K562 (cell line): ENCODE results near the gene ZNF200. TPM values are rescaled to one million over a fixed set of nuclear protein-coding genes. Genes with fewer than 3 reads are reported as not detected.

ENCODE experiments used
- ADNP ChIP-seq: fragments of 200-800 bp; sonication (Bioruptor generic); IDR thresholded peaks from 2 replicates; pipeline ENCODE4 v1.6.1; 2016; ENCODE audit warnings: missing genetic modification characterization, missing compliant biosample characterization
- ASH1L ChIP-seq: fragments of 450-650 bp; IDR thresholded peaks from 2 replicates; pipeline ENCODE4 v1.6.1; 2018; ENCODE audit warnings: borderline replicate concordance, mild to moderate bottlenecking, low read depth; ENCODE audit not compliant: partially characterized antibody
- BDP1 ChIP-seq: IDR thresholded peaks from 3 replicates; pipeline ENCODE4 v1.6.1; 2011; ENCODE audit not compliant: insufficient read length, insufficient read depth
- CEBPZ ChIP-seq: fragments of 150-350 bp; IDR thresholded peaks from 2 replicates; pipeline ENCODE4 v1.6.1; 2014; ENCODE audit warnings: low read depth, mild to moderate bottlenecking, low read length, borderline replicate concordance
- ELF2 ChIP-seq: fragments of 250-450 bp; sonication (Bioruptor Pico); IDR thresholded peaks from 2 replicates; pipeline ENCODE4 v1.5.0; 2021; ENCODE audit warnings: mild to moderate bottlenecking
- FOXA3 ChIP-seq, 2 experiments: fragments of 450-650 bp in 1 of 2; sonication (generic) in 1 of 2; formaldehyde crosslinking; IDR thresholded peaks in 1 of 2; conservative IDR thresholded peaks in 1 of 2; 2 replicates each; pipeline versions ENCODE4 v1.4.0 to v1.8.0; 2020 to 2022; ENCODE audit warnings: mild to moderate bottlenecking in 2 of 2, missing genetic modification reagents in 1 of 2
- GTF2F1 ChIP-seq: IDR thresholded peaks from 2 replicates; pipeline ENCODE4 v1.6.1; 2011; ENCODE audit warnings: low read depth, low read length, improper control_type of control experiment
- HDAC6 ChIP-seq: IDR thresholded peaks from 2 replicates; pipeline ENCODE4 v1.6.1; 2012; ENCODE audit warnings: low read depth, mild to moderate bottlenecking, control low read depth, inconsistent platforms, low read length, moderate library complexity
- MBD1 ChIP-seq: fragments of 250-450 bp; sonication (Bioruptor Pico); IDR thresholded peaks from 2 replicates; pipeline ENCODE4 v1.8.0; 2022; ENCODE audit warnings: inconsistent platforms
- MBD2 ChIP-seq: sonication (generic); IDR thresholded peaks from 2 replicates; pipeline ENCODE4 v1.6.1; 2016; ENCODE audit warnings: low read depth, borderline replicate concordance
- MCM3 ChIP-seq: fragments of 450-650 bp; IDR thresholded peaks from 2 replicates; pipeline ENCODE4 v1.6.1; 2016
- MXI1 ChIP-seq: IDR thresholded peaks from 2 replicates; pipeline ENCODE4 v1.6.1; 2011; ENCODE audit warnings: low read depth, mild to moderate bottlenecking, improper control_type of control experiment, low read length
- NFIX ChIP-seq: fragments of 250-450 bp; sonication (Bioruptor Pico); IDR thresholded peaks from 2 replicates; pipeline ENCODE4 v1.4.0; 2020; ENCODE audit warnings: low read depth, mild to moderate bottlenecking, moderate library complexity
- NR0B1 ChIP-seq: fragments of 450-650 bp; IDR thresholded peaks from one replicate; pipeline ENCODE4 v1.6.1; 2018; ENCODE audit warnings: mild to moderate bottlenecking, moderate library complexity; ENCODE audit not compliant: partially characterized antibody
- SMAD2 ChIP-seq: fragments of 150-350 bp; IDR thresholded peaks from 2 replicates; pipeline ENCODE4 v1.6.1; 2014; ENCODE audit warnings: low read depth, mild to moderate bottlenecking, low read length
- SRSF7 ChIP-seq: fragments of 200-400 bp; formaldehyde crosslinking; optimal IDR thresholded peaks from 2 replicates; pipeline ENCODE3; 2017; ENCODE audit warnings: mild to moderate bottlenecking, low read depth, low read length
- ZNF165 ChIP-seq: fragments of 250-450 bp; sonication (Bioruptor Pico); IDR thresholded peaks from 2 replicates; pipeline ENCODE4 v1.4.0; 2020; ENCODE audit warnings: borderline replicate concordance
- ZNF239 ChIP-seq: fragments of 250-450 bp; sonication (Bioruptor Pico); IDR thresholded peaks from 2 replicates; pipeline ENCODE4 v1.4.0; 2020; ENCODE audit warnings: mild to moderate bottlenecking
- ZNF3 ChIP-seq: fragments of 250-450 bp; sonication (Bioruptor Pico); IDR thresholded peaks from 2 replicates; pipeline ENCODE4 v1.5.0; 2021; ENCODE audit warnings: mild to moderate bottlenecking, moderate library complexity
- ZNF347 ChIP-seq: fragments of 450-650 bp; formaldehyde crosslinking; IDR thresholded peaks from 2 replicates; pipeline ENCODE4 v1.4.0; 2020; ENCODE audit warnings: low read depth, mild to moderate bottlenecking, moderate library complexity
- ZNF507 ChIP-seq: conservative IDR thresholded peaks from 2 replicates; pipeline ENCODE4 v1.6.1; 2017; ENCODE audit warnings: missing genetic modification characterization, missing compliant biosample characterization
- ZNF75A ChIP-seq: fragments of 450-650 bp; formaldehyde crosslinking; IDR thresholded peaks from 2 replicates; pipeline ENCODE4 v1.4.0; 2020; ENCODE audit warnings: mild to moderate bottlenecking
- ZZZ3 ChIP-seq: fragments of 450-650 bp; IDR thresholded peaks from 2 replicates; pipeline ENCODE4 v1.6.1; 2016; ENCODE audit warnings: antibody characterized with exemption, mild to moderate bottlenecking, moderate library complexity
- polyA plus RNA-seq, 8 experiments: library from polyadenylated mRNA; depleted of rRNA in 4 of 8; stranded (reverse) in 5 of 8; unstranded in 3 of 8; fragments of >200 nt; fragmentation: Nextera tagmentation in 2 of 8; fragmentation: Illumina TruSeq in 1 of 8; extraction: Ambion mirVana in 2 of 8; extraction: Trizol in 1 of 8; gene quantifications; 2 replicates each; pipeline versions ENCODE4 v1.2.1 to v1.2.3, GENCODE V29; 2011 to 2014; ENCODE audit warnings: inconsistent platforms in 1 of 8, missing spikeins in 1 of 8
- total RNA-seq, 7 experiments: library from RNA; depleted of rRNA in 6 of 7; stranded (reverse); fragments of >200 nt in 6 of 7; fragmentation: Illumina TruSeq in 2 of 7; extraction: Trizol in 2 of 7; gene quantifications; 2 replicates each; pipeline versions ENCODE4 v1.2.1 to v1.2.3, GENCODE V29; 2011 to 2021; ENCODE audit warnings: low replicate concordance in 1 of 7

ZNF200 gene
- total and polyA plus RNA-seq, 9 of the 15 experiments (the other 6 are each of a cell fraction or from before 2014, with no cell fraction given) = 4.8 to 14.5 (median 9.2) TPM

GRCh38 chr16:3264137-3265036 is 29.4 kb upstream of the ZNF200 start (continued):
- no peak for TF ChIP-seq NR0B1
- TF ChIP-seq MCM3 = no peak
- peak; percentile 91 for TF ChIP-seq MBD2
- no peak for TF ChIP-seq ZZZ3
- no peak for TF ChIP-seq BDP1
- TF ChIP-seq ZNF75A = 0 out of 2 replicates have a peak, but pooled peaks have one; percentile 50
- TF ChIP-seq ZNF239 (CRISPR knock-in tag) = no peak
- TF ChIP-seq SMAD2 = no peak
- no peak for TF ChIP-seq NFIX (CRISPR knock-in tag)
- TF ChIP-seq ZNF3 (CRISPR knock-in tag) = no peak
- no peak for TF ChIP-seq ADNP
- TF ChIP-seq ELF2 (CRISPR knock-in tag) = peak; percentile 51; the same call in 1 of the 2 replicates
- no peak for TF ChIP-seq MBD1 (CRISPR knock-in tag)
- no peak for TF ChIP-seq HDAC6
- TF ChIP-seq ASH1L = peak; percentile 71
- TF ChIP-seq ZNF507 (tag) = no peak
- TF ChIP-seq GTF2F1 = no peak
- peak; percentile 69 for TF ChIP-seq MXI1
- no peak for TF ChIP-seq ZNF165 (CRISPR knock-in tag)
- no peak for TF ChIP-seq CEBPZ
- TF ChIP-seq ZNF347 (CRISPR knock-in tag) = no peak
- peak in 1 of 2 experiments; percentile 91; a peak in 2 of 4 replicates for TF ChIP-seq FOXA3 (CRISPR knock-in tag; conservative IDR thresholded peaks at IDR 0.05 in 1 of 2, IDR thresholded peaks at IDR 0.05 in 1 of 2)
- no peak for TF ChIP-seq SRSF7
